Astrocyte of the cerebellum (primary cell): ENCODE measurements around the gene ROR2.

Source experiments
- DNase-seq: peaks from one replicate; pipeline ENCODE4 v3.0.0-alpha.2; 2011; ENCODE audit warnings: low read depth
- H3K4me3 ChIP-seq: 2 replicates; pipeline ENCODE4 v1.5.1; 2011; ENCODE audit warnings: mild to moderate bottlenecking, low read depth, low read length, moderate library complexity
- in situ Hi-C: cut with HindIII; loops from 2 replicates; pipeline ENCODE4 v1.10.0; 2017; ENCODE audit warnings: low sequenced_read_pairs
- TF ChIP-seq, protein P1 (sequence below): IDR thresholded peaks from 2 replicates; pipeline ENCODE4 v1.5.1; 2012; ENCODE audit warnings: low read length, low read depth, moderate library complexity, mild to moderate bottlenecking; ENCODE audit errors: missing control alignments

Gene ROR2

DNA sequence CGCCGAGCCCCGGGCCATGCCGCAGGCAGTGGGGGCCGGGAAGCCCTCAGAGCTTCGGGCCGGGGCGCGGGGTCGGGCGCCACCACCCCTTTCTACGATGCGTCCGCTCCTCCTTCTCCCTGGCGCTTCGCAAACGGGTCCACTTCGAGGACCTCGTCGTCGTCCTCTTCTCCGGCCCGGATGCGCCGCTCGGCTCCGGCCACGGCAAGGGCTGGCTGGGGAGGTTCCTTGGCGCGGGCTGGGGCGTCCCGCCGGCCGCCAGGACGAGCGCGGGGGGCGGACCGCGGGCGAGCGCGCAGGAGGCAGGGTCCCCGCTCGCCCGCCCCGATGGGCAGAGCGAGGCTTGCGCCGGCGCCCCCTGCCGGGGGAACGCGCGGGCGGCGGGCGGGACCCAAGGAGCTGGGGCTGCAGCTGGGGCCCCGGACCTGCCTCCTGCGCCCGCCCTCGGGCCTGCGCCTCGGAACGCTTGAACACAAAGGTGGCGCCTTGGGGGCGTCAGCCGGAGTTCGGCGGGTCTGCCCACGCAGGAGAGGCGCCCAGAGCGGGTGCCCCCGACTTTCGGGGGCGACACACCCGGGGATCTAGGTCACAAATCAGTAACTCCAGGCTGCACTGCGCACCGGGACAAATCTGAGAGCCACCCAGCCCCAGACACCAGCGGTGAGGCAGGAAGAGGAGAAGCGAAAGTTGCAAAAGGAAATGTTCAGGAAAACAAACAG is at the start of gene ROR2:
TSS of gene ROR2 (minus strand) at position 283 of the 719 bp plus-strand sequence.
- TF ChIP-seq, protein P1, sequence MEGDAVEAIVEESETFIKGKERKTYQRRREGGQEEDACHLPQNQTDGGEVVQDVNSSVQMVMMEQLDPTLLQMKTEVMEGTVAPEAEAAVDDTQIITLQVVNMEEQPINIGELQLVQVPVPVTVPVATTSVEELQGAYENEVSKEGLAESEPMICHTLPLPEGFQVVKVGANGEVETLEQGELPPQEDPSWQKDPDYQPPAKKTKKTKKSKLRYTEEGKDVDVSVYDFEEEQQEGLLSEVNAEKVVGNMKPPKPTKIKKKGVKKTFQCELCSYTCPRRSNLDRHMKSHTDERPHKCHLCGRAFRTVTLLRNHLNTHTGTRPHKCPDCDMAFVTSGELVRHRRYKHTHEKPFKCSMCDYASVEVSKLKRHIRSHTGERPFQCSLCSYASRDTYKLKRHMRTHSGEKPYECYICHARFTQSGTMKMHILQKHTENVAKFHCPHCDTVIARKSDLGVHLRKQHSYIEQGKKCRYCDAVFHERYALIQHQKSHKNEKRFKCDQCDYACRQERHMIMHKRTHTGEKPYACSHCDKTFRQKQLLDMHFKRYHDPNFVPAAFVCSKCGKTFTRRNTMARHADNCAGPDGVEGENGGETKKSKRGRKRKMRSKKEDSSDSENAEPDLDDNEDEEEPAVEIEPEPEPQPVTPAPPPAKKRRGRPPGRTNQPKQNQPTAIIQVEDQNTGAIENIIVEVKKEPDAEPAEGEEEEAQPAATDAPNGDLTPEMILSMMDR: peak; percentile 40
- in situ Hi-C loops: no loop called here
- DNase-seq: no peak
- peak within 1 kb of the TSS; percentile 49 for H3K4me3 ChIP-seq

DNA sequence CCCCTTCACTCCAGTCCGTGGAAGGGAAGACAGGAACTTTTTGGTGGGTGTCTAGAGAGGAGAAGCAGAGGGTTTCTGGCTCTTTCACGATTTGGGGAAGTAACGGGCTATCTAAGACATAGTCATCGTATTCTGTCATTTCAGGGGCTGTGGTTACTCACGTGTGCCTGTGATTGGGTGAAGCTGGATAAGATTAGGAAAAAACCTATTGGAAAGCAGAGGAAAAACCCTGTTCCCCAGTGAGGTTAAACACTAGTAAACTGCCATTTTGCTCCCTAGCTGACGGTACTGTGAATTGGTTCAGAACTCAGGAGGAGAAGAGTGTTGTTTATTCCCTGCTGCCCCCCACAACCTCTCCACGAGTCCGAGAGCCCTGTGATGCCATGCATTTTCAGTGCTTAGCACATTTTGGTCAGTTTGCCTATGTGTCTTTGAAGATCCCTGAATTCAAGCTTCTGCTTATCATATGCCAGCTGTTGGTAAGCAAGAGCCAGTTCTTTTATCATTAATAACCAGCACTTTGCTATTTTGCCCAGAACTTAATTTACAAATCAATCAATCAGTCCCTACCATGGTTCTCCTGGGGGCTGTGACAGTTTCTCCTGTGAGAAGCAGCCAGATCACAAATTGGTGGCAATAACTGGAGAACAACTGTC is 45.1 kb upstream of the ROR2 start:
- TF ChIP-seq, protein P1: no peak
- H3K4me3 ChIP-seq: no peak overlapping the region
- DNase-seq: no peak
- in situ Hi-C loops: no loop called here

DNA sequence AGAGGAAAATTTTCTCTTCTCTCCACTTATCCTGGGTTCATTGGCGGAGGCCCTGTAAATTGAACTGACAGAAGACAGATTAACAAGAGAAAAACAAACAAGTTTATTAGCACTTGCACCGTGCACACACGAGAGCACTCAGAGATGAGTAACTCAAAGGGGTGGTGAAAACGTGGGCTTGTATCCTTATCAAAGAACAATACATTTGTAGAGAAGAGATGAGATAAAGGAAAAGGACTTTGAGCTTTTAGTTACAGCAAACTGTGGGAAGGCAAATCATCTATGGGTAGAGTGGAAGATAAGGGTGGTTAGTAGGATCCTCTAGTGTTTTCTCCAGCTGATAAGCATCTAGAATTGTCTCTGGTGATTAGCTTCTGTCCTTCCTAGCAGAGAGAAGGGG is 44.4 kb upstream of the ROR2 start:
- in situ Hi-C loops: no loop called here
- no peak for DNase-seq
- TF ChIP-seq, protein P1: no peak

DNA sequence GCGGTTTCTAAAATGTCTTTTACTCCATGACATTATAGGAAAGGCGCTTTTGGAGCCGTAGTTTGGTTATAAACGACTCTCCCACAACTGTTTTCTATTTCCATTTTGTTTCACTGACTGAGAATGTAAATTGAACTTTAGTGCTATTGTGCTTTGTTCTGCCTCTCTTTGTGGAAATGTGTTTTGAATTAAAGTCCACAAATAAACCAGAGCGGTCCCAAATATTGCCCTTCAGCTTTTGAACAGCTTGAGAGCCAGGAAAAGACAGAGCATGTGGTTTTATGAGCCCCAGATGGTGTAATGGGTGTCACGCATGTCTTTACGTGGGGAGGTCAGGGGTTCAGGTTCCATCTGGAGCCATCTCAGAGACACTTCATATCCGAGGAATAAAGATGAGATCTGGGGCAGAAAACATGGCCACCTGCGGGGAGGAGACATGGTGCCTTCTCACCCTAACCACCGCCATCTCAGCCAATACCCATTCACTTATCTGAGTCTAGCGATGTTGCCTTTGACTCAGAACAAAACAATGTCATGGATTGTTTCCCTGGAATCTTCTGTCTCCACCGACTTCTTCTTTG is 42.5 kb upstream of the ROR2 start:
- in situ Hi-C loops: no loop called here
- H3K4me3 ChIP-seq: no peak overlapping the region
- DNase-seq: no peak
- TF ChIP-seq, protein P1: no peak

More for the DNA sequence above, 44.4 kb upstream of the ROR2 start:
- no peak overlapping the region for H3K4me3 ChIP-seq

DNA sequence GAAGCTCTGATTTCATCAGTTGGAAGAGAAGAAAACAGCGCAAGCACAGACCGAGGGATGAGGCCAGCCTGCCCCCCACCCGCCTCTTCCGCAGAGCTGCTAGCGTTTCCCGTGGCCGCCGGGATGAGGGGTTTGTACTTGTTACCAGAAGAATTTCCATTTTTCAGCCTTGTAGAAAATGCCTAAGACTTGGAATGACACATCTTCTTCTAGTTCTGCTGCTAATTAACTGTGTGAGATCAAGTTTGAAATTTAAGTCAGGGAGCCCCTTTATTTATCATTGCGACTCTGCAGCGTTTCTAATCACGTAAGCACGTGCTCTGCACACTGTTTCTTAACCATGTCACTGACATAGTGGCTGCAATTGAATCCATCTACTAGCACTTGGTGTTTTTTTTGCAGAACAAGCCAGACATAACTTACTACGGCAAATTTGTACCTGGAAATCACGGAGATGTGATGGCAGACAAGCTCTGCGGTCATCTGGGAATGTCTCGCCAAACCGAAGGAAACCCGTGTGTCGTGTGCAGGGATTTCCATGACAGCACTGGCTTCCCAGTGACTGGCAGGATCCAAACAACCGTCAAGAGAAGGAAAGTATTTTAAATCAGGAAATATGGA is 41.8 kb upstream of the ROR2 start:
- no peak for DNase-seq
- TF ChIP-seq, protein P1: no peak
- no peak overlapping the region for H3K4me3 ChIP-seq
- in situ Hi-C loops: no loop called here

DNA sequence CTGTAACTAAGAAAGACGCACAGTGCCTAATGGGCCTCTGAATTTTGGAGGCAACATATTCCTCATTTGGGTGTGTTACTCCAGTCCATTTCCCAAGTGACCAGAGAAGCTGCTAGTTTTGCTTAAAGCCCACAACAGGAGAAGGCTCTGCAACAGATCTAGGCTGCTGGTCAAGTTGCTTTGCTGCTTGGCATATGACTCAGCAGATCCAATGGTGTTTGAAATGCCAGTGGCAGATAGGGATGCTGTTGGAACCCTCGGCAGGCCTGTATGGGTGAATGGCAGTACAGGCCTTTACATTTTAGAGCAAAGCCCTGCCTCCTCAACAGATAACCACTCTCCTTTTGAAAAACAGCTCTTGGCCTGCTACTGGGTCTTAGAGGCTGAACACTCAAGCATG is 36.2 kb upstream of the ROR2 start:
- in situ Hi-C loops: no loop called here

More for the DNA sequence above, 36.2 kb upstream of the ROR2 start:
- no peak for DNase-seq
- TF ChIP-seq, protein P1: no peak
- no peak overlapping the region for H3K4me3 ChIP-seq
